NCI-H1105 treated with DMSO at 0.1 percent for 48 hours (cell line): Measurements from ENCODE around the gene DISC1.

Experiments used
- DNase-seq: peaks from one replicate; lab custom pipeline; 2025; lab: John Stamatoyannopoulos, UW

The DISC1 gene

GRCh38 chr1:231855926-231856325 lies 229.3 kb downstream of the DISC1 start:
- no peak for DNase-seq

GRCh38 chr1:231856426-231856825 lies 229.8 kb downstream of the DISC1 start:
- DNase-seq = no peak

- no peak for DNase-seq
These were observed 230.3 kb downstream of the DISC1 start for GRCh38 chr1:231856894-231857293.

- DNase-seq = no peak
These were observed 231.1 kb downstream of the DISC1 start for GRCh38 chr1:231857609-231858135.

GRCh38 chr1:231860221-231861088 lies 233.9 kb downstream of the DISC1 start:
- DNase-seq = no peak

- no peak for DNase-seq
These were observed 235.2 kb downstream of the DISC1 start for GRCh38 chr1:231861541-231862481.

GRCh38 chr1:231862611-231863010 lies 236.0 kb downstream of the DISC1 start:
- no peak for DNase-seq

- DNase-seq = no peak
These were observed 238.7 kb downstream of the DISC1 start for GRCh38 chr1:231865331-231865730.

GRCh38 chr1:231866392-231867331 lies 240.1 kb downstream of the DISC1 start:
- peak; percentile 66 for DNase-seq

- DNase-seq = no peak
These were observed 241.0 kb downstream of the DISC1 start for GRCh38 chr1:231867607-231868006.

GRCh38 chr1:231869364-231869763 lies 242.8 kb downstream of the DISC1 start:
- DNase-seq = no peak

- no peak for DNase-seq
These were observed 244.9 kb downstream of the DISC1 start for GRCh38 chr1:231871471-231871870.

- DNase-seq = no peak
These were observed 245.3 kb downstream of the DISC1 start for GRCh38 chr1:231871878-231872277.

GRCh38 chr1:231872461-231872910 lies 245.9 kb downstream of the DISC1 start:
- no peak for DNase-seq

- no peak for DNase-seq
These were observed 252.1 kb downstream of the DISC1 start for GRCh38 chr1:231878737-231879136.

GRCh38 chr1:231879296-231879695 lies 252.7 kb downstream of the DISC1 start:
- no peak for DNase-seq

GRCh38 chr1:231882333-231882732 lies 255.7 kb downstream of the DISC1 start:
- no peak for DNase-seq

- no peak for DNase-seq
These were observed 256.2 kb downstream of the DISC1 start for GRCh38 chr1:231882790-231883189.

GRCh38 chr1:231883382-231883781 lies 256.8 kb downstream of the DISC1 start:
- DNase-seq = no peak

GRCh38 chr1:231885209-231885854 lies 258.7 kb downstream of the DISC1 start:
- DNase-seq = no peak

GRCh38 chr1:231887166-231887565 lies 260.6 kb downstream of the DISC1 start:
- no peak for DNase-seq
